IPS-18a (cell line): ENCODE data around the gene IFFO2.
"Not testable (repeated sequence)": the region's sequence is repeated elsewhere in the genome, so short reads cannot be mapped to it uniquely, and the experiment has no call there.

Experiments
- H3K27ac ChIP-seq: one replicate; pipeline ENCODE4 v1.5.1; 2013; ENCODE audit warnings: low read length
- H3K27me3 ChIP-seq: one replicate; pipeline ENCODE4 v1.6.1; 2013; ENCODE audit warnings: mild to moderate bottlenecking, low read length; ENCODE audit not compliant: control insufficient read depth, insufficient read depth
- H3K36me3 ChIP-seq: one replicate; pipeline ENCODE4 v1.6.1; 2013; ENCODE audit warnings: low read depth, low read length; ENCODE audit not compliant: control insufficient read depth
- H3K4me1 ChIP-seq: one replicate; pipeline ENCODE4 v1.6.1; 2013; ENCODE audit warnings: low read depth, low read length; ENCODE audit not compliant: control insufficient read depth
- H3K4me3 ChIP-seq: one replicate; pipeline ENCODE4 v1.5.1; 2013; ENCODE audit warnings: low read length
- H3K9ac ChIP-seq: one replicate; pipeline ENCODE4 v1.6.1; 2013; ENCODE audit warnings: mild to moderate bottlenecking, low read length, moderate library complexity
- H3K9me3 ChIP-seq: one replicate; pipeline ENCODE4 v1.6.1; 2013; ENCODE audit warnings: low read depth, low read length; ENCODE audit not compliant: control insufficient read depth

The IFFO2 gene

GRCh38 chr1:18895317-18895716, 61.2 kb downstream of the IFFO2 start:
- H3K36me3 ChIP-seq = no peaks in the 10 kb centered on the region
- no peaks in the 10 kb centered on the region for H3K9me3 ChIP-seq
- no peak overlapping the region for H3K9ac ChIP-seq
- H3K4me1 ChIP-seq = no peaks in the 10 kb centered on the region
- H3K27ac ChIP-seq = no peak overlapping the region
- no peaks in the 10 kb centered on the region for H3K27me3 ChIP-seq
- H3K4me3 ChIP-seq = no peak overlapping the region

- no peaks in the 10 kb centered on the region for H3K36me3 ChIP-seq
- H3K27me3 ChIP-seq = no peaks in the 10 kb centered on the region
- H3K9ac ChIP-seq = no peak overlapping the region
Measured at GRCh38 chr1:18893120-18893519, 63.4 kb downstream of the IFFO2 start.

GRCh38 chr1:18891858-18892257, 64.6 kb downstream of the IFFO2 start:
- not testable (repeated sequence) for H3K4me1 ChIP-seq

More at GRCh38 chr1:18893120-18893519, 63.4 kb downstream of the IFFO2 start:
- no peak overlapping the region for H3K4me3 ChIP-seq
- no peaks in the 10 kb centered on the region for H3K4me1 ChIP-seq
- H3K27ac ChIP-seq = no peak overlapping the region
- no peaks in the 10 kb centered on the region for H3K9me3 ChIP-seq

GRCh38 chr1:18891426-18891780, 65.1 kb downstream of the IFFO2 start:
- Histone ChIP-seq H3K9me3 (no peaks in the 10 kb centered on the region), H3K4me1 (no peaks in the 10 kb centered on the region), H3K9ac (no peak overlapping the region), H3K27ac (no peak overlapping the region), H3K36me3 (no peaks in the 10 kb centered on the region), H3K4me3 (no peak overlapping the region), H3K27me3 (no peaks in the 10 kb centered on the region)

More at GRCh38 chr1:18891858-18892257, 64.6 kb downstream of the IFFO2 start:
- not testable (repeated sequence) for H3K27me3 ChIP-seq, H3K9ac ChIP-seq, H3K36me3 ChIP-seq, H3K9me3 ChIP-seq, H3K27ac ChIP-seq, H3K4me3 ChIP-seq

- Histone ChIP-seq H3K36me3 (peaks cover 3% of the 10 kb centered on the region), H3K27ac (no peak overlapping the region), H3K4me3 (no peak overlapping the region), H3K9ac (no peak overlapping the region), H3K4me1 (no peaks in the 10 kb centered on the region), H3K9me3 (no peaks in the 10 kb centered on the region), H3K27me3 (no peaks in the 10 kb centered on the region)
Measured at GRCh38 chr1:18890706-18891425, 65.6 kb downstream of the IFFO2 start.

- peaks cover 11% of the 10 kb centered on the region for H3K36me3 ChIP-seq
Measured at GRCh38 chr1:18886003-18886335, 70.5 kb downstream of the IFFO2 start.

GRCh38 chr1:18885311-18886002, 71.0 kb downstream of the IFFO2 start:
- Histone ChIP-seq H3K9me3 (no peaks in the 10 kb centered on the region), H3K27me3 (no peaks in the 10 kb centered on the region), H3K9ac (no peak overlapping the region), H3K27ac (no peak overlapping the region), H3K36me3 (peaks cover 11% of the 10 kb centered on the region), H3K4me1 (no peaks in the 10 kb centered on the region), H3K4me3 (no peak overlapping the region)

More at GRCh38 chr1:18886003-18886335, 70.5 kb downstream of the IFFO2 start:
- no peaks in the 10 kb centered on the region for H3K9me3 ChIP-seq
- H3K27ac ChIP-seq = no peak overlapping the region
- no peaks in the 10 kb centered on the region for H3K4me1 ChIP-seq
- H3K9ac ChIP-seq = no peak overlapping the region
- no peak overlapping the region for H3K4me3 ChIP-seq
- H3K27me3 ChIP-seq = no peaks in the 10 kb centered on the region

- peaks cover 11% of the 10 kb centered on the region for H3K36me3 ChIP-seq
Measured at GRCh38 chr1:18884727-18885126, 71.7 kb downstream of the IFFO2 start.

GRCh38 chr1:18884419-18884717, 72.1 kb downstream of the IFFO2 start:
- no peak overlapping the region for H3K27ac ChIP-seq
- H3K9me3 ChIP-seq = no peaks in the 10 kb centered on the region
- H3K27me3 ChIP-seq = no peaks in the 10 kb centered on the region
- H3K9ac ChIP-seq = no peak overlapping the region
- H3K4me1 ChIP-seq = no peaks in the 10 kb centered on the region
- peaks cover 11% of the 10 kb centered on the region for H3K36me3 ChIP-seq
- H3K4me3 ChIP-seq = no peak overlapping the region

More at GRCh38 chr1:18884727-18885126, 71.7 kb downstream of the IFFO2 start:
- no peaks in the 10 kb centered on the region for H3K9me3 ChIP-seq
- H3K4me3 ChIP-seq = no peak overlapping the region
- no peak overlapping the region for H3K27ac ChIP-seq
- no peaks in the 10 kb centered on the region for H3K4me1 ChIP-seq
- no peak overlapping the region for H3K9ac ChIP-seq
- no peaks in the 10 kb centered on the region for H3K27me3 ChIP-seq

- Histone ChIP-seq H3K9ac (no peak overlapping the region), H3K36me3 (peaks cover 11% of the 10 kb centered on the region), H3K4me3 (no peak overlapping the region), H3K9me3 (no peaks in the 10 kb centered on the region), H3K27me3 (no peaks in the 10 kb centered on the region), H3K27ac (no peak overlapping the region), H3K4me1 (no peaks in the 10 kb centered on the region)
Measured at GRCh38 chr1:18883636-18884418, 72.6 kb downstream of the IFFO2 start.

- Histone ChIP-seq H3K9ac (no peak overlapping the region), H3K36me3 (peaks cover 11% of the 10 kb centered on the region), H3K27me3 (no peaks in the 10 kb centered on the region), H3K4me3 (no peak overlapping the region), H3K4me1 (no peaks in the 10 kb centered on the region), H3K9me3 (no peaks in the 10 kb centered on the region), H3K27ac (no peak overlapping the region)
Measured at GRCh38 chr1:18883079-18883478, 73.4 kb downstream of the IFFO2 start.
